AG04449 (cell line): ENCODE data around the gene ZPBP.
A peak's percentile ranks its signal among the peaks of the same experiment; 100 is the strongest.

ENCODE experiments used
- CTCF ChIA-PET: fragments of 350-600 bp; formaldehyde crosslinking; extraction: SDS; loops from one replicate; lab custom pipeline; 2021; ENCODE audit warnings: antibody characterized with exemption; lab: Yijun Ruan, JAX
- POLR2A ChIA-PET: fragments of 400-600, 350-600 bp; formaldehyde crosslinking; extraction: SDS; loops from one replicate; lab custom pipeline; 2020; ENCODE audit warnings: antibody characterized with exemption, inconsistent platforms; lab: Yijun Ruan, JAX
- DNase-seq: peaks from one replicate; pipeline ENCODE4 v3.0.0-alpha.2; 2010; ENCODE audit warnings: low read depth, low spot score
- H3K4me3 ChIP-seq: 2 replicates; pipeline ENCODE4 v1.5.1; 2011; ENCODE audit warnings: low read depth, mild to moderate bottlenecking, control low read depth, low read length
- TF ChIP-seq, protein P1 (sequence below): IDR thresholded peaks from one replicate; pipeline ENCODE4 v1.5.1; 2011; ENCODE audit warnings: mild to moderate bottlenecking, moderate library complexity, low read length, control low read depth, inconsistent platforms; ENCODE audit not compliant: insufficient read depth; ENCODE audit errors: missing control alignments

Gene ZPBP

DNA sequence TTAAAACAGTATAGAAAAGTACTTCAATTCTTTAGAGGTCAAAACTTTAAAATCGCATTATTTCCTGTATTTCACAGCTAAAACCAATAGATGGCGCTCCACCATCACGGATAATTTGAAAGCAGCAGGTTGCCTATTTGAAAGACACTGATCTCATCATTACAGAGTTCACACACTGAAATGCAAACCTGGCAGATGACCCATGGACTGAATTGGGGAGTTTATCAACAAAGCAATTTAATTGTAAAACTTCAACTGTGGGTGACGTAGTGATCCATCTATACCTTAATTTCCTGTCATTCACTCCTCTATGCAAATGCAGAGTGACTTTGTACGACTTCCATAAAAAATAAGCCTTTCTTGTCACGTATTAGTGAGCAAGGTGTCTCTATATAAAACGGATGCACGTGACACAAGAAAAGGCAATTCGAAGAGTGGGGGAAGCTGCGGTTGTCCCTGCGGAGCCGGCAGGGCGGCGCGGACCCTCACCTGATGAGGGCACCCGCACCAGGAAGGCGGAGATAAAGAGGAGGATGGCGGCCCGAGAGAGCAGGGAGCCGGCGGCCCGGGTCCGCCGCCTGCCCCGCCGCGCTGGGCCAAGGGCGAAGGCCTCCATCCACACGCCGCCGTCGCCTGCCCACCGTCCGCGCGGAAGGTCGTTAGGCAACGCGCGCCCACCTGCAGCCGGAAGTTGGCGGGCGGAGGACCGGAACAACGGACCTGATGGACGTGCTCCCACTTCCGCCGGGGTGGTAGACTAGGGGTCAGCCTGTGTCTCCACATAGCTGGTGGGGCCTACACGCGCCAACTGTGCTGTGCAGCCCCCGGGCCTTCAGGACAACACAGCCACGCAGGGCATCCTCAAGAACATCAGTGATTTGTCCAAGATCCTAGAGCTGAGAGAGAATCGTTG, at the start of gene ZPBP:
ZPBP (minus strand) TSS at position 668 of the 913 bp plus-strand sequence; CDS start at position 616, 52 bp downstream.
- CTCF ChIA-PET: interaction anchor here (0.9 to 3.7 kb wide), 7 partner anchors 10 to 1343 kb away, joined by 3 to 20 read pairs (median 4); no protein-coding TSS in a partner anchor
- DNase-seq: peak; percentile 0
- H3K4me3 ChIP-seq: no peak within 1 kb of the TSS
- TF ChIP-seq, protein P1, sequence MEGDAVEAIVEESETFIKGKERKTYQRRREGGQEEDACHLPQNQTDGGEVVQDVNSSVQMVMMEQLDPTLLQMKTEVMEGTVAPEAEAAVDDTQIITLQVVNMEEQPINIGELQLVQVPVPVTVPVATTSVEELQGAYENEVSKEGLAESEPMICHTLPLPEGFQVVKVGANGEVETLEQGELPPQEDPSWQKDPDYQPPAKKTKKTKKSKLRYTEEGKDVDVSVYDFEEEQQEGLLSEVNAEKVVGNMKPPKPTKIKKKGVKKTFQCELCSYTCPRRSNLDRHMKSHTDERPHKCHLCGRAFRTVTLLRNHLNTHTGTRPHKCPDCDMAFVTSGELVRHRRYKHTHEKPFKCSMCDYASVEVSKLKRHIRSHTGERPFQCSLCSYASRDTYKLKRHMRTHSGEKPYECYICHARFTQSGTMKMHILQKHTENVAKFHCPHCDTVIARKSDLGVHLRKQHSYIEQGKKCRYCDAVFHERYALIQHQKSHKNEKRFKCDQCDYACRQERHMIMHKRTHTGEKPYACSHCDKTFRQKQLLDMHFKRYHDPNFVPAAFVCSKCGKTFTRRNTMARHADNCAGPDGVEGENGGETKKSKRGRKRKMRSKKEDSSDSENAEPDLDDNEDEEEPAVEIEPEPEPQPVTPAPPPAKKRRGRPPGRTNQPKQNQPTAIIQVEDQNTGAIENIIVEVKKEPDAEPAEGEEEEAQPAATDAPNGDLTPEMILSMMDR: peak; percentile 13
- POLR2A ChIA-PET: no interaction called here

GRCh38 chr7:50142425-50143017, 49.5 kb upstream of the ZPBP start:
- no peak overlapping the region for H3K4me3 ChIP-seq
- no peak for DNase-seq
- CTCF ChIA-PET: interaction anchor here (1.2 to 9.2 kb wide), 5 partner anchors 275 to 1019 kb away, joined by 3 to 83 read pairs (median 10); no protein-coding TSS in a partner anchor
- TF ChIP-seq, protein P1: peak; percentile 52
- POLR2A ChIA-PET: no interaction called here

GRCh38 chr7:50141854-50142253, 48.8 kb upstream of the ZPBP start:
- H3K4me3 ChIP-seq: no peak overlapping the region
- ChIA-PET POLR2A (no interaction called here), CTCF (interaction anchor here (1.2 to 9.2 kb wide), 4 partner anchors 276 to 1020 kb away, joined by 3 to 83 read pairs (median 16); no protein-coding TSS in a partner anchor)
- TF ChIP-seq, protein P1: no peak
- no peak for DNase-seq

DNA sequence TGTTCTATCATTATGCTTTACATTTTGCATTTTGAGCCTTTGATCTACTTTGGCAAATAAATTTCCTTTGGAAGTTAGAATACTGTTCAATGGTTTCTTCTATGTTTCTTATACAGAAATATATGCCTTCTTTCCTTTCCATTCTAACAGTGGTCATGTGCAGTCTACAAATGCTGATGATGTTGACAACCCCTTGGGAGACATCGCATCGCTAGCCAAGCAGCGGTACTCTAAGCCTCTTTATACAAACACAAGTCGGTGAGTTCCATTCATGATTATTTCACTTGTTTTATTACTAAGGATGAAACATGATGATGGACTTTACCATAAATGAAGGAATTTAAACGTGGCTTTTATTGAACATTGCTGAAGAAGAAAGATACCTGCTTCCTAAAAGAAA, 48.1 kb upstream of the ZPBP start:
- POLR2A ChIA-PET: no interaction called here
- DNase-seq: no peak
- TF ChIP-seq, protein P1: no peak
- no peak overlapping the region for H3K4me3 ChIP-seq
- CTCF ChIA-PET: interaction anchor here (4.2 kb wide), 1 partner anchor 276 kb away, joined by 28 read pairs; no protein-coding TSS in a partner anchor

DNA sequence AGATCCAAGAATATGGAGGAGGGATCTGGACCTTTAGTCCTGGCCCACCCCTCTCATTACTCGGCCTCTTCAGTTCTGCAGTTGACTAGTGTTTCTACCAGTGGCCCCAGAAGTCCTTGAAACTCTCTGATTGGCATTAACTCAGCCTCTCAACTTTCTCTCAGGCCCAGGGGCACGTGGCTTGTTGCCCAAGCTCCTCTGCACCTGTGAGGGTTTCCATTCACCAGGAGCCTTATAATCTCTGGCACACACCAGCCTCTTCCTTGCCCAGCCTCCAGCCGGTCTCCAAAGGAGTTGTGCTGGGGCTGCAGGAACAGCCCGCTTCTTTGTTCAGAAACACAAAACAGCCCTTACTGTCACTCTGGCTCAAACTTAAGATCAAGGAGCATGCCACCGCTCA, 47.6 kb upstream of the ZPBP start:
- DNase-seq: no peak
- TF ChIP-seq, protein P1: no peak
- POLR2A ChIA-PET: no interaction called here
- H3K4me3 ChIP-seq: no peak overlapping the region
- CTCF ChIA-PET: no interaction called here

GRCh38 chr7:50138101-50138500, 45.1 kb upstream of the ZPBP start:
- no peak overlapping the region for H3K4me3 ChIP-seq
- ChIA-PET CTCF (no interaction called here), POLR2A (no interaction called here)
- TF ChIP-seq, protein P1: no peak
- DNase-seq: no peak
